HEK293 (cell line): ENCODE data around the gene ALS2.

Source experiments
- CTCF ChIP-seq: fragments of 450-650 bp; formaldehyde crosslinking; IDR thresholded peaks from 2 replicates; pipeline ENCODE4 v1.5.1; 2016; ENCODE audit warnings: missing biosample characterization, missing genetic modification characterization
- EGR2 ChIP-seq: fragments of 450-650 bp; formaldehyde crosslinking; IDR thresholded peaks from 2 replicates; pipeline ENCODE4 v1.5.1; 2016; ENCODE audit warnings: low read depth, missing biosample characterization, missing genetic modification characterization
- KLF1 ChIP-seq: fragments of 450-650 bp; formaldehyde crosslinking; IDR thresholded peaks from 2 replicates; pipeline ENCODE4 v1.5.1; 2016; ENCODE audit warnings: missing biosample characterization, missing genetic modification characterization
- KLF9 ChIP-seq: fragments of 450-650 bp; formaldehyde crosslinking; IDR thresholded peaks from 2 replicates; pipeline ENCODE4 v1.5.1; 2016; ENCODE audit warnings: missing biosample characterization, missing genetic modification characterization, low read depth
- MEIS1 ChIP-seq: sonication (generic); formaldehyde crosslinking; IDR thresholded peaks from 2 replicates; pipeline ENCODE4 v1.8.1; 2022; ENCODE audit warnings: missing genetic modification reagents, mild to moderate bottlenecking, borderline replicate concordance
- ZBTB48 ChIP-seq: fragments of 450-650 bp; formaldehyde crosslinking; IDR thresholded peaks from 2 replicates; pipeline ENCODE4 v1.5.1; 2016; ENCODE audit warnings: missing biosample characterization, missing genetic modification characterization
- ZNF133 ChIP-seq: fragments of 450-650 bp; formaldehyde crosslinking; IDR thresholded peaks from 2 replicates; pipeline ENCODE4 v1.5.1; 2016; ENCODE audit warnings: missing biosample characterization, missing genetic modification characterization
- ZNF398 ChIP-seq: fragments of 450-650 bp; formaldehyde crosslinking; IDR thresholded peaks from 2 replicates; pipeline ENCODE4 v1.5.1; 2017; ENCODE audit warnings: missing biosample characterization, missing genetic modification characterization
- ZNF473 ChIP-seq: fragments of 450-650 bp; formaldehyde crosslinking; IDR thresholded peaks from 2 replicates; pipeline ENCODE4 v1.5.1; 2017; ENCODE audit warnings: missing biosample characterization, missing genetic modification characterization
- ZNF530 ChIP-seq: fragments of 450-650 bp; formaldehyde crosslinking; IDR thresholded peaks from 2 replicates; pipeline ENCODE4 v1.5.1; 2016; ENCODE audit warnings: low read depth, missing biosample characterization, missing genetic modification characterization
- ZNF768 ChIP-seq: fragments of 450-650 bp; formaldehyde crosslinking; IDR thresholded peaks from 2 replicates; pipeline ENCODE4 v1.5.1; 2018; ENCODE audit warnings: missing biosample characterization, mild to moderate bottlenecking, missing genetic modification characterization
- TF ChIP-seq, protein P1 (sequence below): fragments of 450-650 bp; formaldehyde crosslinking; IDR thresholded peaks from 2 replicates; pipeline ENCODE4 v1.5.1; 2017; ENCODE audit warnings: missing biosample characterization, mild to moderate bottlenecking, missing genetic modification characterization, moderate library complexity

DNA sequence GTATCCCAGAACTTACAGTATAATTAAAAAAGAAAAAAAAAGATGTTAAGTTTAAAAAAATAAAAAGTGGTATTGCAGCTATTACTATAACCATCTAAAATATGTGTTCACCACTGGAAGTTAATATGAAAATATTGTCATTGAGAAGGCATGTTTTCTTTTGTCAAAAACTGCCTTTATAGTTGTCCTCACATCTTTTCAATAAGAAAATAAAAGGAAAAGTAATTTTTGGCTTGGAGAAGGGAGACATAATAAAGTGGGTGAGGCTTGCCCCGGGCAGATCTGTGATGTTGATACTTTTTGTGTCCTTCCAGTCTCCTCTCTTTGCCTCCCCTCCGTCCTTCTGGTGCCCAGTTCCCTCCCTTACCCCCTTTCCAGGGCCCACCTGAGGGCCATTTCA lies 107.2 kb downstream of the ALS2 start:
- TF ChIP-seq EGR2, result no peak
- TF ChIP-seq CTCF, result no peak
- TF ChIP-seq KLF1 (tag by site-specific recombination), result no peak
- TF ChIP-seq ZNF398 (tag by site-specific recombination), result no peak
- TF ChIP-seq ZNF133 (tag by site-specific recombination), result no peak
- TF ChIP-seq, protein P1, sequence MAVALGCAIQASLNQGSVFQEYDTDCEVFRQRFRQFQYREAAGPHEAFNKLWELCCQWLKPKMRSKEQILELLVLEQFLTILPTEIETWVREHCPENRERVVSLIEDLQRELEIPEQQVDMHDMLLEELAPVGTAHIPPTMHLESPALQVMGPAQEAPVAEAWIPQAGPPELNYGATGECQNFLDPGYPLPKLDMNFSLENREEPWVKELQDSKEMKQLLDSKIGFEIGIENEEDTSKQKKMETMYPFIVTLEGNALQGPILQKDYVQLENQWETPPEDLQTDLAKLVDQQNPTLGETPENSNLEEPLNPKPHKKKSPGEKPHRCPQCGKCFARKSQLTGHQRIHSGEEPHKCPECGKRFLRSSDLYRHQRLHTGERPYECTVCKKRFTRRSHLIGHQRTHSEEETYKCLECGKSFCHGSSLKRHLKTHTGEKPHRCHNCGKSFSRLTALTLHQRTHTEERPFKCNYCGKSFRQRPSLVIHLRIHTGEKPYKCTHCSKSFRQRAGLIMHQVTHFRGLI (tag by site-specific recombination), result no peak
- no peak for TF ChIP-seq MEIS1
- no peak for TF ChIP-seq KLF9 (tag by site-specific recombination)
- no peak for TF ChIP-seq ZNF768
- TF ChIP-seq ZBTB48 (tag by site-specific recombination), result no peak
- no peak for TF ChIP-seq ZNF530
- no peak for TF ChIP-seq ZNF473 (tag by site-specific recombination)
